ENCODE results near the gene NAB1. TPM values are rescaled to one million over a fixed set of nuclear protein-coding genes. Genes with fewer than 3 reads are reported as not detected.
A peak's percentile ranks its signal among the peaks of the same experiment; 100 is the strongest.

The NAB1 gene, protein sequence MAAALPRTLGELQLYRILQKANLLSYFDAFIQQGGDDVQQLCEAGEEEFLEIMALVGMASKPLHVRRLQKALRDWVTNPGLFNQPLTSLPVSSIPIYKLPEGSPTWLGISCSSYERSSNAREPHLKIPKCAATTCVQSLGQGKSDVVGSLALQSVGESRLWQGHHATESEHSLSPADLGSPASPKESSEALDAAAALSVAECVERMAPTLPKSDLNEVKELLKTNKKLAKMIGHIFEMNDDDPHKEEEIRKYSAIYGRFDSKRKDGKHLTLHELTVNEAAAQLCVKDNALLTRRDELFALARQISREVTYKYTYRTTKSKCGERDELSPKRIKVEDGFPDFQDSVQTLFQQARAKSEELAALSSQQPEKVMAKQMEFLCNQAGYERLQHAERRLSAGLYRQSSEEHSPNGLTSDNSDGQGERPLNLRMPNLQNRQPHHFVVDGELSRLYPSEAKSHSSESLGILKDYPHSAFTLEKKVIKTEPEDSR
- total RNA-seq (25.2 and 36.1 TPM in 2 replicates), polyA plus RNA-seq (7.2 and 7.5 TPM in 2 replicates), polyA minus RNA-seq (20.2 and 26.9 TPM in 2 replicates), Bru-seq, nascent RNA (percentile 82 among the genes with signal in this experiment), BruChase-seq, experiment 1, labeled RNA remaining after a 6-hour chase (percentile 84 among the genes with signal in this experiment), BruChase-seq, experiment 2, labeled RNA remaining after a 2-hour chase (percentile 87 among the genes with signal in this experiment)
- polyA plus RNA-seq (2011; cell fraction: cytosol; rRNA removed), result 10.1 and 11.8 TPM in 2 replicates
- 64.7 and 67.8 TPM in 2 replicates for polyA plus RNA-seq (2011; cell fraction: nucleus; rRNA removed)
- polyA plus RNA-seq (2012), result 17.6 and 21.5 TPM in 2 replicates
- polyA minus RNA-seq (2011; cell fraction: cytosol; rRNA and poly(A)+ RNA removed), result 30.9 TPM
- 14.1 and 18.6 TPM in 2 replicates for polyA minus RNA-seq (2011; cell fraction: nucleus; rRNA and poly(A)+ RNA removed)
- long read RNA-seq, partial matches to known transcripts, result 1 of 13 reads
- long read RNA-seq, other reads (novel, unspliced or antisense), result 11 of 13 reads

DNA sequence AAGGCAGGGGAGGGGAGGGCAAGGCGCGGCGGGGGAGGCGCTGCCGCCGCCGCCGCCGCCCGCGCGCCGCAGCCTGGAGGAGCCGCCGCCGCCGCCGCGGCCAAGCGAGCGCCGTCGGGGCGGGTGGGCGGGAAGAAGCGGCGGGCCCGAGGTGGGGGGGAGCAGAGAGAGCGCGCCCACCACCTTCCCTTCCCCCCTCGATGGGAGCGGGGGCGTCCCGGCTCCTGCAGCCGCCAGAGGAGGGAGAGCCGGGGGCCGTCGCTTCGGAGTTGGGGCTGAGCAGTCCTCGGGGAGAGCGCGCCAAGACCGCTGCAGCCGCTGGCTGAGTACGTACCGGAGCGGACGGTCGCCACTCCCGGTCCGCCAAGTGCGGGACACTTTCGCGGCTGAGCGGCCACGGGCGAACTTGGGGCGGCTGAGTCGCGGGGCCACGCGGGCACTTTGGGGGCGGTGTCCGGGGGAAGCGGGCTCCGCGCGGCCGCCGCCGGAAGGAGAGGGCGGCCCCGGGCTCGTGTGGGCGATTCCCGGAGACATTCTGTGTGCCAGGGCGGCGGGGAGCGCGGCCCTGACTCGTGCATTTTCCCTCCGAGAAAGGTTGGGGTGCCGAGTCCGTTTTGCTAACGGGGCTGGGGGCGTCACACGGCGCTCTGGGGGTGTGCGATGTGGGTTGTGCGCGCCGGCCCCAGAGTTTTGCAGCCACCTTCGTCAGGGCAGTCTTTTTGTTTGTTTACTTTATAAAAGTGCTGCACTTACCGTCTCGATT, at the start of gene NAB1:
Gene NAB1 (plus strand): TSS at position 49 of the 763 bp plus-strand sequence. CDS start 10,094 bp downstream, outside the sequence.
- ChIA-PET CTCF (no interaction called here), POLR2A (interaction anchor here (0.7 to 1.3 kb wide), 2 partner anchors 29 to 232 kb away, joined by 4 to 7 read pairs; no protein-coding TSS in a partner anchor)
- H3K4me1 ChIP-seq (ENCODE audit: control insufficient read depth, extremely low read depth, insufficient read depth, low read length), result peaks cover 23% of the 10 kb centered on the region
- intact Hi-C loops (cut with micrococcal nuclease) (loop anchor here (2.0 to 5.0 kb wide), 5 partner anchors 70 to 332 kb away; partner anchors contain the start of gene HIBCH), dilution Hi-C loops (cut with MboI; ENCODE audit: extremely low pct_ligation_motif_present, low sequenced_read_pairs) (no loop called here)
- H3K9ac ChIP-seq (replicated peaks; ENCODE audit: extremely low read depth, insufficient read depth, low read length), result peak within 1 kb of the TSS; percentile 85
- H4K20me1 ChIP-seq (replicated peaks; ENCODE audit: control insufficient read depth, extremely low read depth, insufficient read depth, low read length), result no peaks in the 10 kb centered on the region
- TF ChIP-seq MYC (IDR thresholded peaks at IDR 0.05; ENCODE audit: low read depth, low read length) (no peak), JUN (IDR thresholded peaks at IDR 0.05; ENCODE audit: borderline replicate concordance, insufficient read depth, insufficient read length, low read depth) (no peak), FOS (IDR thresholded peaks at IDR 0.05; ENCODE audit: borderline replicate concordance, insufficient read depth, low read length) (no peak), GATA2 (IDR thresholded peaks at IDR 0.05; ENCODE audit: insufficient read depth, insufficient read length, low read depth, low read length) (no peak), EZH2 (IDR thresholded peaks at IDR 0.05; ENCODE audit: borderline replicate concordance, low read depth, low read length, severe bottlenecking) (no peak), POLR2A (IDR thresholded peaks at IDR 0.05; ENCODE audit: low read depth, low read length) (peak; percentile 45), POLR2AphosphoS5 (IDR thresholded peaks at IDR 0.05; ENCODE audit: insufficient read depth, low read depth, low read length) (peak; percentile 56)
- TF ChIP-seq, protein P1, sequence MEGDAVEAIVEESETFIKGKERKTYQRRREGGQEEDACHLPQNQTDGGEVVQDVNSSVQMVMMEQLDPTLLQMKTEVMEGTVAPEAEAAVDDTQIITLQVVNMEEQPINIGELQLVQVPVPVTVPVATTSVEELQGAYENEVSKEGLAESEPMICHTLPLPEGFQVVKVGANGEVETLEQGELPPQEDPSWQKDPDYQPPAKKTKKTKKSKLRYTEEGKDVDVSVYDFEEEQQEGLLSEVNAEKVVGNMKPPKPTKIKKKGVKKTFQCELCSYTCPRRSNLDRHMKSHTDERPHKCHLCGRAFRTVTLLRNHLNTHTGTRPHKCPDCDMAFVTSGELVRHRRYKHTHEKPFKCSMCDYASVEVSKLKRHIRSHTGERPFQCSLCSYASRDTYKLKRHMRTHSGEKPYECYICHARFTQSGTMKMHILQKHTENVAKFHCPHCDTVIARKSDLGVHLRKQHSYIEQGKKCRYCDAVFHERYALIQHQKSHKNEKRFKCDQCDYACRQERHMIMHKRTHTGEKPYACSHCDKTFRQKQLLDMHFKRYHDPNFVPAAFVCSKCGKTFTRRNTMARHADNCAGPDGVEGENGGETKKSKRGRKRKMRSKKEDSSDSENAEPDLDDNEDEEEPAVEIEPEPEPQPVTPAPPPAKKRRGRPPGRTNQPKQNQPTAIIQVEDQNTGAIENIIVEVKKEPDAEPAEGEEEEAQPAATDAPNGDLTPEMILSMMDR (IDR thresholded peaks at IDR 0.05; ENCODE audit: extremely low read depth in 1 of 2, insufficient read depth in 1 of 2, low read depth in 1 of 2, low read length in 2 of 2), result no peak
- TF ChIP-seq, protein P2, sequence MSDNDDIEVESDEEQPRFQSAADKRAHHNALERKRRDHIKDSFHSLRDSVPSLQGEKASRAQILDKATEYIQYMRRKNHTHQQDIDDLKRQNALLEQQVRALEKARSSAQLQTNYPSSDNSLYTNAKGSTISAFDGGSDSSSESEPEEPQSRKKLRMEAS (IDR thresholded peaks at IDR 0.05; ENCODE audit: insufficient read depth, insufficient read length), result no peak
- H3K27me3 ChIP-seq (ENCODE audit: control insufficient read depth in 2 of 2, insufficient read depth in 2 of 2, low read length in 2 of 2), result no peaks in the 10 kb centered on the region
- peak within 1 kb of the TSS; percentile 96 for H3K4me2 ChIP-seq (ENCODE audit: insufficient read depth, low read length)
- peaks cover 43% of the 10 kb centered on the region for H3K79me2 ChIP-seq (ENCODE audit: control insufficient read depth, insufficient read depth, low read length)
- H2AFZ ChIP-seq (ENCODE audit: low read depth, low read length), result peak within 1 kb of the TSS; percentile 98
- no TSS peak for BruUV-seq (replicated peaks)
- H3K4me3 ChIP-seq (replicated peaks in 1 of 3; ENCODE audit: insufficient read depth in 1 of 3, low read depth in 1 of 3, low read length in 3 of 3), result peak within 1 kb of the TSS; percentile 72 to 92 (median 91)
- H3K9me3 ChIP-seq (replicated peaks; ENCODE audit: control insufficient read depth, insufficient read depth, low read length), result no peaks in the 10 kb centered on the region
- no peak for FAIRE-seq
- DNase-seq (ENCODE audit: low read depth, low spot score), result peak; percentile 61
- H3K9me1 ChIP-seq (replicated peaks; ENCODE audit: control insufficient read depth, extremely low read depth, insufficient read depth, low read length), result no peaks in the 10 kb centered on the region
- H3K36me3 ChIP-seq (ENCODE audit: control insufficient read depth in 2 of 2, extremely low read depth in 1 of 2, insufficient read depth in 2 of 2, low read length in 2 of 2), result no peaks in the 10 kb centered on the region
- peak within 1 kb of the TSS; percentile 84 for H3K27ac ChIP-seq (ENCODE audit: insufficient read depth, low read depth, low read length)

All from endothelial cell of umbilical vein (primary cell).